Measurements from ENCODE around the gene PABPN1L. TPM values are rescaled to one million over a fixed set of nuclear protein-coding genes. Genes with fewer than 3 reads are reported as not detected.
A peak's percentile ranks its signal among the peaks of the same experiment; 100 is the strongest.

Gene PABPN1L
- total and polyA plus RNA-seq, 2 of the 13 experiments (the other 11 are each of a cell fraction or from before 2014, with no cell fraction given), result not detected

DNA sequence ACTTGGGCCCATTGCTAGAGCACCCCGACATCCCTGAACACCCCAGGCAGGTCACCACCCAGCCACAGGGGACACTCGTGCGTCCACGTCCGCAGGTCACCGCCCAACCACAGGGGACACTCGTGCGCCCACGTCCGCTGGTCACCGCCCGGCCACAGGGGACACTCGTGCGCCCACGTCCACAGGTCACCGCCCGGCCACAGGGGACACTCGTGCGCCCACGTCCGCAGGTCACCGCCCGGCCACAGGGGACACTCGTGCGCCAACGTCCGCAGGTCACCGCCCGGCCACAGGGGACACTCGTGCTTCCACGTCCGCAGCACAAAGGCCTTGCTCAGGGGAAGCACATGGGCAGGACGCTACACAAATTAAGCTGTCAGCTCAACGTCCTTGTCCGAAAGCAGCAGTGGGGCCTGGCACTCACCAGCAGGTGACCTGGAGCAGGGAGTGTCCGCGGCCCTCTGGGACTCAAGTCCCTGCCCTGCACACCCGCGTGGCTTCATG lies 27.4 kb downstream of the PABPN1L start (continued):
- TF ChIP-seq, protein P1, sequence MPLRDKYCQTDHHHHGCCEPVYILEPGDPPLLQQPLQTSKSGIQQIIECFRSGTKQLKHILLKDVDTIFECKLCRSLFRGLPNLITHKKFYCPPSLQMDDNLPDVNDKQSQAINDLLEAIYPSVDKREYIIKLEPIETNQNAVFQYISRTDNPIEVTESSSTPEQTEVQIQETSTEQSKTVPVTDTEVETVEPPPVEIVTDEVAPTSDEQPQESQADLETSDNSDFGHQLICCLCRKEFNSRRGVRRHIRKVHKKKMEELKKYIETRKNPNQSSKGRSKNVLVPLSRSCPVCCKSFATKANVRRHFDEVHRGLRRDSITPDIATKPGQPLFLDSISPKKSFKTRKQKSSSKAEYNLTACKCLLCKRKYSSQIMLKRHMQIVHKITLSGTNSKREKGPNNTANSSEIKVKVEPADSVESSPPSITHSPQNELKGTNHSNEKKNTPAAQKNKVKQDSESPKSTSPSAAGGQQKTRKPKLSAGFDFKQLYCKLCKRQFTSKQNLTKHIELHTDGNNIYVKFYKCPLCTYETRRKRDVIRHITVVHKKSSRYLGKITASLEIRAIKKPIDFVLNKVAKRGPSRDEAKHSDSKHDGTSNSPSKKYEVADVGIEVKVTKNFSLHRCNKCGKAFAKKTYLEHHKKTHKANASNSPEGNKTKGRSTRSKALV (CRISPR knock-in tag; IDR thresholded peaks at IDR 0.05), result no peak
- TF ChIP-seq, protein P2, sequence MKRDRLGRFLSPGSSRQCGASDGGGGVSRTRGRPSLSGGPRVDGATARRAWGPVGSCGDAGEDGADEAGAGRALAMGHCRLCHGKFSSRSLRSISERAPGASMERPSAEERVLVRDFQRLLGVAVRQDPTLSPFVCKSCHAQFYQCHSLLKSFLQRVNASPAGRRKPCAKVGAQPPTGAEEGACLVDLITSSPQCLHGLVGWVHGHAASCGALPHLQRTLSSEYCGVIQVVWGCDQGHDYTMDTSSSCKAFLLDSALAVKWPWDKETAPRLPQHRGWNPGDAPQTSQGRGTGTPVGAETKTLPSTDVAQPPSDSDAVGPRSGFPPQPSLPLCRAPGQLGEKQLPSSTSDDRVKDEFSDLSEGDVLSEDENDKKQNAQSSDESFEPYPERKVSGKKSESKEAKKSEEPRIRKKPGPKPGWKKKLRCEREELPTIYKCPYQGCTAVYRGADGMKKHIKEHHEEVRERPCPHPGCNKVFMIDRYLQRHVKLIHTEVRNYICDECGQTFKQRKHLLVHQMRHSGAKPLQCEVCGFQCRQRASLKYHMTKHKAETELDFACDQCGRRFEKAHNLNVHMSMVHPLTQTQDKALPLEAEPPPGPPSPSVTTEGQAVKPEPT (CRISPR knock-in tag; IDR thresholded peaks at IDR 0.05; ENCODE audit: low read depth), result no peak
- no peak for TF ChIP-seq RFXANK (CRISPR knock-in tag; IDR thresholded peaks at IDR 0.05)
- no peak for TF ChIP-seq ZNF33B (CRISPR knock-in tag; IDR thresholded peaks at IDR 0.05)
- TF ChIP-seq HDAC1 (CRISPR knock-in tag; IDR thresholded peaks at IDR 0.05), result no peak
- peak; percentile 50; the same call in 1 of the 2 replicates for TF ChIP-seq GATAD2A (CRISPR knock-in tag; IDR thresholded peaks at IDR 0.05)
- no peak for TF ChIP-seq KMT2B (CRISPR knock-in tag; IDR thresholded peaks at IDR 0.05)
- peak; percentile 53; the same call in 1 of the 2 replicates for TF ChIP-seq ZNF547 (CRISPR knock-in tag; IDR thresholded peaks at IDR 0.05)
- no peak for TF ChIP-seq ARID2 (CRISPR knock-in tag; IDR thresholded peaks at IDR 0.05; ENCODE audit: borderline replicate concordance)
- TF ChIP-seq, protein P3, sequence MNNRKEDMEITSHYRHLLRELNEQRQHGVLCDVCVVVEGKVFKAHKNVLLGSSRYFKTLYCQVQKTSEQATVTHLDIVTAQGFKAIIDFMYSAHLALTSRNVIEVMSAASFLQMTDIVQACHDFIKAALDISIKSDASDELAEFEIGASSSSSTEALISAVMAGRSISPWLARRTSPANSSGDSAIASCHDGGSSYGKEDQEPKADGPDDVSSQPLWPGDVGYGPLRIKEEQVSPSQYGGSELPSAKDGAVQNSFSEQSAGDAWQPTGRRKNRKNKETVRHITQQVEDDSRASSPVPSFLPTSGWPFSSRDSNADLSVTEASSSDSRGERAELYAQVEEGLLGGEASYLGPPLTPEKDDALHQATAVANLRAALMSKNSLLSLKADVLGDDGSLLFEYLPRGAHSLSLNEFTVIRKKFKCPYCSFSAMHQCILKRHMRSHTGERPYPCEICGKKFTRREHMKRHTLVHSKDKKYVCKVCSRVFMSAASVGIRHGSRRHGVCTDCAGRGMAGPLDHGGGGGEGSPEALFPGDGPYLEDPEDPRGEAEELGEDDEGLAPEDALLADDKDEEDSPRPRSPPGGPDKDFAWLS (CRISPR knock-in tag; IDR thresholded peaks at IDR 0.05; ENCODE audit: borderline replicate concordance), result no peak
- peak; percentile 80 for TF ChIP-seq CBX5 (CRISPR knock-in tag; IDR thresholded peaks at IDR 0.05; ENCODE audit: borderline replicate concordance)
- no peak for TF ChIP-seq SP2 (CRISPR knock-in tag; IDR thresholded peaks at IDR 0.05)
- peak; percentile 76 for TF ChIP-seq SOX13 (IDR thresholded peaks at IDR 0.05)
- no peak for TF ChIP-seq SOX13 (CRISPR knock-in tag; conservative IDR thresholded peaks at IDR 0.05 in 1 of 2, IDR thresholded peaks at IDR 0.05 in 1 of 2)
- peak; percentile 74; the same call in 1 of the 2 replicates for TF ChIP-seq ZNF598 (CRISPR knock-in tag; IDR thresholded peaks at IDR 0.05; ENCODE audit: borderline replicate concordance)
- TF ChIP-seq SALL1 (CRISPR knock-in tag; IDR thresholded peaks at IDR 0.05), result 0 out of 2 replicates have a peak, but pooled peaks have one; percentile 28
- TF ChIP-seq, protein P4, sequence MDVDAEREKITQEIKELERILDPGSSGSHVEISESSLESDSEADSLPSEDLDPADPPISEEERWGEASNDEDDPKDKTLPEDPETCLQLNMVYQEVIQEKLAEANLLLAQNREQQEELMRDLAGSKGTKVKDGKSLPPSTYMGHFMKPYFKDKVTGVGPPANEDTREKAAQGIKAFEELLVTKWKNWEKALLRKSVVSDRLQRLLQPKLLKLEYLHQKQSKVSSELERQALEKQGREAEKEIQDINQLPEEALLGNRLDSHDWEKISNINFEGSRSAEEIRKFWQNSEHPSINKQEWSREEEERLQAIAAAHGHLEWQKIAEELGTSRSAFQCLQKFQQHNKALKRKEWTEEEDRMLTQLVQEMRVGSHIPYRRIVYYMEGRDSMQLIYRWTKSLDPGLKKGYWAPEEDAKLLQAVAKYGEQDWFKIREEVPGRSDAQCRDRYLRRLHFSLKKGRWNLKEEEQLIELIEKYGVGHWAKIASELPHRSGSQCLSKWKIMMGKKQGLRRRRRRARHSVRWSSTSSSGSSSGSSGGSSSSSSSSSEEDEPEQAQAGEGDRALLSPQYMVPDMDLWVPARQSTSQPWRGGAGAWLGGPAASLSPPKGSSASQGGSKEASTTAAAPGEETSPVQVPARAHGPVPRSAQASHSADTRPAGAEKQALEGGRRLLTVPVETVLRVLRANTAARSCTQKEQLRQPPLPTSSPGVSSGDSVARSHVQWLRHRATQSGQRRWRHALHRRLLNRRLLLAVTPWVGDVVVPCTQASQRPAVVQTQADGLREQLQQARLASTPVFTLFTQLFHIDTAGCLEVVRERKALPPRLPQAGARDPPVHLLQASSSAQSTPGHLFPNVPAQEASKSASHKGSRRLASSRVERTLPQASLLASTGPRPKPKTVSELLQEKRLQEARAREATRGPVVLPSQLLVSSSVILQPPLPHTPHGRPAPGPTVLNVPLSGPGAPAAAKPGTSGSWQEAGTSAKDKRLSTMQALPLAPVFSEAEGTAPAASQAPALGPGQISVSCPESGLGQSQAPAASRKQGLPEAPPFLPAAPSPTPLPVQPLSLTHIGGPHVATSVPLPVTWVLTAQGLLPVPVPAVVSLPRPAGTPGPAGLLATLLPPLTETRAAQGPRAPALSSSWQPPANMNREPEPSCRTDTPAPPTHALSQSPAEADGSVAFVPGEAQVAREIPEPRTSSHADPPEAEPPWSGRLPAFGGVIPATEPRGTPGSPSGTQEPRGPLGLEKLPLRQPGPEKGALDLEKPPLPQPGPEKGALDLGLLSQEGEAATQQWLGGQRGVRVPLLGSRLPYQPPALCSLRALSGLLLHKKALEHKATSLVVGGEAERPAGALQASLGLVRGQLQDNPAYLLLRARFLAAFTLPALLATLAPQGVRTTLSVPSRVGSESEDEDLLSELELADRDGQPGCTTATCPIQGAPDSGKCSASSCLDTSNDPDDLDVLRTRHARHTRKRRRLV (CRISPR knock-in tag; IDR thresholded peaks at IDR 0.05), result no peak

Measured in HepG2 (cell line).